Tibial nerve (tissue), 4 donors: ENCODE data around the gene RNF151. TPM values are rescaled to one million over a fixed set of nuclear protein-coding genes. Genes with fewer than 3 reads are reported as not detected.

Experiments
- DNase-seq, 2 donors: peaks; one replicate each; pipeline ENCODE4 v3.0.0-alpha.2; 2019; ENCODE audit warnings: low spot score in 2 of 2
- H3K27ac ChIP-seq, 4 donors: fragments of 200-600 bp; sonication (generic) in 3 of 4; one replicate each; pipeline ENCODE4 v1.5.1; 2017 to 2019; ENCODE audit warnings: mild to moderate bottlenecking in 1 of 4
- H3K27me3 ChIP-seq, 2 donors: fragments of 200-600 bp; sonication (generic) in 1 of 2; one replicate each; pipeline versions ENCODE4 v1.5.1 to v1.6.0; 2017 to 2019
- H3K36me3 ChIP-seq, 3 donors: fragments of 200-600 bp; sonication (generic); one replicate each; pipeline ENCODE4 v1.5.1; 2018 to 2019
- H3K4me1 ChIP-seq, 4 donors: fragments of 200-600 bp; sonication (generic) in 3 of 4; one replicate each; pipeline ENCODE4 v1.5.1; 2017 to 2019
- H3K4me3 ChIP-seq, 4 donors: fragments of 200-600 bp; sonication (generic) in 3 of 4; one replicate each; pipeline ENCODE4 v1.5.1; 2017 to 2019; ENCODE audit warnings: mild to moderate bottlenecking in 1 of 4, moderate library complexity in 1 of 4
- H3K9me3 ChIP-seq, 4 donors: fragments of 200-600 bp; sonication (generic) in 3 of 4; one replicate each; pipeline ENCODE4 v1.5.1; 2017 to 2019
- CTCF ChIP-seq, 5 experiments: fragments of 200-600 bp in 3 of 5; fragments of 450-650 bp in 2 of 5; sonication (generic) in 3 of 5; IDR thresholded peaks; one replicate each; pipeline ENCODE4 v1.5.1; 2016 to 2019; ENCODE audit warnings: antibody characterized with exemption in 5 of 5, mild to moderate bottlenecking in 3 of 5, moderate library complexity in 2 of 5
- EP300 ChIP-seq, 2 donors: sonication (generic); formaldehyde crosslinking; IDR thresholded peaks; one replicate each; pipeline ENCODE4 v1.6.1; 2017; ENCODE audit warnings: antibody characterized with exemption in 2 of 2, mild to moderate bottlenecking in 1 of 2
- POLR2A ChIP-seq, 2 donors: fragments of 450-650 bp; IDR thresholded peaks; one replicate each; pipeline ENCODE4 v1.6.1; 2017; ENCODE audit warnings: antibody characterized with exemption in 2 of 2, mild to moderate bottlenecking in 2 of 2, moderate library complexity in 2 of 2
- WGBS, 2 donors: methylation state at CpG; one replicate each; pipeline ENCODE4 v1.1.5; 2018; 5-methylcytosine and 5-hydroxymethylcytosine counted together
- total RNA-seq, 4 donors: library from RNA; depleted of rRNA; stranded (reverse); fragments of >200 nt; gene quantifications; one replicate each; pipeline ENCODE4 v1.1.0, GENCODE V29; 2016

The RNF151 gene, protein sequence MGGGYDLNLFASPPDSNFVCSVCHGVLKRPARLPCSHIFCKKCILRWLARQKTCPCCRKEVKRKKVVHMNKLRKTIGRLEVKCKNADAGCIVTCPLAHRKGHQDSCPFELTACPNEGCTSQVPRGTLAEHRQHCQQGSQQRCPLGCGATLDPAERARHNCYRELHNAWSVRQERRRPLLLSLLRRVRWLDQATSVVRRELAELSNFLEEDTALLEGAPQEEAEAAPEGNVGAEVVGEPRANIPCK
- total RNA-seq: not detected

DNA sequence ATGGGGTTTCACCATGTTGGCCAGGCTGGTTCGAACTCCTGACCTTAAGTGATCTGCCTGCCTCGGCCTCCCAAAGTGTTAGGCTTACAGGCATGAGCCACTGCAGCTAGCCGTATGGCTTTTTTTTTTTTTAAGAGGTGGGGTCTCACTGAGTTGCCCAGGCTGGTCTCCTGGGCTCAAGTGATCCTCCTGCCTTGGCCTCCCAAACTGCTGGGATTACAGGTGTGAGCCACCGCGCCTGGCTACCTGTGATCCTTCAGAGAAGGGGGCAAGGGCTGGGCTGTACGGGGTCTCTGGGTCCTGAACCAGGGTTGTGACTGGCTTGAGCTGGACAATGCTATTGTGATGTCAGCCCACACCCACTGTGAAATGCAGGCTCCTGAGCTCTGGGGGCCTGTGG lies at the start of gene RNF151:
Gene RNF151 (plus strand): TSS at position 397 of the 400 bp plus-strand sequence. CDS start 26 bp downstream, outside the sequence.
- Histone ChIP-seq H3K9me3 (no peaks in the 10 kb centered on the region), H3K27ac (peak within 1 kb of the TSS; percentile 78 to 99 (median 94)), H3K4me1 (peaks cover 0 to 40% (median 28%) of the 10 kb centered on the region in 4 donors), H3K27me3 (no peaks in the 10 kb centered on the region), H3K36me3 (peaks cover 4 to 18% (median 15%) of the 10 kb centered on the region in 3 donors), H3K4me3 (peak within 1 kb of the TSS; percentile 74 to 93 (median 81))
- DNase-seq: no peak
- 91 to 96% methylated on average over 6 of the region's 6 CpGs for WGBS, 2 donors
- TF ChIP-seq POLR2A (IDR thresholded peaks at IDR 0.05) (no peak), EP300 (IDR thresholded peaks at IDR 0.05) (no peak), CTCF (IDR thresholded peaks at IDR 0.05) (no peak)

DNA sequence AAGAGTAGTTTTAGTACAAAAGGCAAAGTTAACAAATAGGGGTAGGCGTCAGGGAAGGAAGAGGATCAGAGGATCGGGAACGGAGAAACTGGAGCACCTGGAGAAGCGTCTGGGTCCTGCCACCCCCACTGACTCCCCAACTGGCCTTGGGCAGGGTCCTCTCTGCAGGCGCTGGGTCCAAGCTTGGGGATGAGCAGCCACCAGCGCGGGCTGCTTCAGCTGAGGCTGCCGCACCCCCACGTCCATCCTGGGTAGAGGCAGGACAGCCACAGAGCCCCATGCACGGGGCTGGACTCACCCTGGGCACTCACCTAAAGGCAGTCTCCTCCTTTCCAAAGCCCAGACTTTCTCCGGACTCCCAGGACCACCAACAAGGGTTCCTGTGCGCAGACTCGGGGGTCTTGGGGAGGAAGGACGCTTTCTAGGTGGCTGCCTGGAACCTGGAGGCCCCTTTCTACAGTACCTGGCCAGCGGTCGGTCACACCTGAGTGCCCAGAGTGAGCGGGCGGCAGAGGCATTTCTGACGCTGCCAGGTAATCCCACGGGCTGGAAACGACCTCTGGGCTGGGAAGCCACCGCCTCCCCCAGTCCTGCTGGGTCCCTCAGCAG lies 49.5 kb upstream of the RNF151 start:
- H3K36me3 ChIP-seq: no peaks in the 10 kb centered on the region
- DNase-seq: no peak
- no peak overlapping the region for H3K27ac ChIP-seq
- peaks cover 0 to 88% of the 10 kb centered on the region in 2 donors for H3K27me3 ChIP-seq
- peaks cover 0 to 23% (median 0%) of the 10 kb centered on the region in 4 donors for H3K4me1 ChIP-seq
- TF ChIP-seq CTCF (IDR thresholded peaks at IDR 0.05) (no peak), EP300 (IDR thresholded peaks at IDR 0.05) (no peak), POLR2A (IDR thresholded peaks at IDR 0.05) (no peak)
- no peaks in the 10 kb centered on the region for H3K9me3 ChIP-seq
- H3K4me3 ChIP-seq: no peak overlapping the region
- WGBS, 2 donors: 8 to 11% methylated on average over 18 to 21 of the region's 22 CpGs

DNA sequence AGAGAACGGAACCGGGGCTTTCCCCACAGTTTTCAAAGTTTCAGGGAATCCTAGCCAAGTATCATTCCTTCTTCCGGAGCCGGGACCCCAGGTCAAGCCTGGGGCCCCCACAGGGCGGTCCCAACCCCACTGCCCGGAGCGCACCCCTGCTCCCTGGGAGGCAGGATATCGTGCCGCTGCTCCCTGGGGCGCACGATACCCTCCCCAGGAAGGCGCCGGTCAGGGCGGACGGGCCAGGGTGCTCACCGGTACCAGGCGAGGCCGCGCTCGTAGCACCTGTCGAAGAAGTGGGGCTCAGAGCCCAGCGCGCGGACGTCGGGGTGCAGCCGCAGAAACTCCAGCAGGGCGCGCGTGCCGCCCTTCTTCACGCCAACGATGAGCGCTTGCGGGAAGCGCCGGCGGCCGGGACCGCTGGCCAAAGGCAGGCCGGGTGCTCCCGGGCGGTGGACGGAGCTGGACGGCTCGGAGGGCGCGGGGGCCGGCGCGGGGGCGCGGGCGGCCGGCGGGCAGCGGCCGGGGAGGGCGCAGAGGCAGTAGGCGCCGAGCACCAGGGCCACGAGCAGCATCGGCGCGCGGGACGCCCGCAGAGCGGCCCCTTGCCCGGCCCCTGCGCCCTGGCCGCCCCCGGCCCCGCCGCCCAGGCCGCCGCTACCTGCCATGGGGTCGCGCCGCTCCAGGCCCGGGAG lies 48.8 kb upstream of the RNF151 start:
- H3K36me3 ChIP-seq: no peaks in the 10 kb centered on the region
- TF ChIP-seq POLR2A (IDR thresholded peaks at IDR 0.05) (no peak), CTCF (IDR thresholded peaks at IDR 0.05) (no peak), EP300 (IDR thresholded peaks at IDR 0.05) (no peak)
- no peak overlapping the region for H3K27ac ChIP-seq
- peaks cover 0 to 95% of the 10 kb centered on the region in 2 donors for H3K27me3 ChIP-seq
- peaks cover 0 to 23% (median 0%) of the 10 kb centered on the region in 4 donors for H3K4me1 ChIP-seq
- no peaks in the 10 kb centered on the region for H3K9me3 ChIP-seq
- H3K4me3 ChIP-seq: no peak overlapping the region
- DNase-seq: no peak
- WGBS, 2 donors: 0 to 1% methylated on average over 17 to 59 of the region's 81 CpGs

GRCh38 chr16:1918351-1919326 lies 48.0 kb upstream of the RNF151 start, which contains the start of gene HS3ST6:
Gene HS3ST6 (minus strand): TSS chr16:1918415. CDS start chr16:1918323, 92 bp downstream.
- Histone ChIP-seq H3K27me3 (peaks cover 0 to 95% of the 10 kb centered on the region in 2 donors), H3K9me3 (no peaks in the 10 kb centered on the region), H3K36me3 (no peaks in the 10 kb centered on the region), H3K27ac (no peak within 1 kb of the TSS), H3K4me3 (peak within 1 kb of the TSS in 1 of 4 donors; percentile 4), H3K4me1 (peaks cover 0 to 28% (median 0%) of the 10 kb centered on the region in 4 donors)
- TF ChIP-seq EP300 (IDR thresholded peaks at IDR 0.05): no peak
- TF ChIP-seq CTCF (IDR thresholded peaks at IDR 0.05): no peak
- TF ChIP-seq POLR2A (IDR thresholded peaks at IDR 0.05): no peak
- WGBS, 2 donors: 4 to 8% methylated on average over 12 to 56 of the region's 71 CpGs
- DNase-seq: no peak
